GM23248 (cell line): ENCODE measurements around the gene TMEM151B.
"Not testable (repeated sequence)": the region's sequence is repeated elsewhere in the genome, so short reads cannot be mapped to it uniquely, and the experiment has no call there.

Experiments
- EZH2 ChIP-seq: fragments of 200-600 bp; sonication (generic); IDR thresholded peaks from 2 replicates; pipeline ENCODE4 v1.6.1; 2018; ENCODE audit warnings: antibody characterized with exemption, mild to moderate bottlenecking; ENCODE audit not compliant: insufficient read depth, poor library complexity, severe bottlenecking
- EZH2phosphoT487 ChIP-seq: fragments of 200-600 bp; sonication (generic); IDR thresholded peaks from 2 replicates; pipeline ENCODE4 v1.6.1; 2018; ENCODE audit warnings: antibody characterized with exemption, moderate library complexity, mild to moderate bottlenecking, low read depth; ENCODE audit not compliant: insufficient read depth

DNA sequence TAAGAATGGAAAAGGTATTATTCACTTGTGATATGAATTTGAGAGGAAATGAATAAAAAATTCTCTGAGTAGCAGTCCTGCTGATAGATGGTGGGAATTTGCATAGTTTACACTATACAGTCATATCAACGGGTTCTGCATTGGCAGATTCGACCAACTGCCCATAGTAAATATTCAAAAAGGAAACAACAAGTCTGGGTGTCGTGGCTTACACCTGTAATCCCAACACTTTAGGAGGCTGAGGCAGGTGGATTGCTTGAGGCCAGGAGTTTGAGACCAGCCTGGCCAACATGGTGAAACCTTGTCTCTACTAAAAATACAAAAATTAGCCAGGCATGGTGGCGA lies 80.4 kb downstream of the TMEM151B start:
- TF ChIP-seq EZH2, EZH2phosphoT487: not testable (repeated sequence)
